ENCODE results near the gene ZNF841. TPM values are rescaled to one million over a fixed set of nuclear protein-coding genes. Genes with fewer than 3 reads are reported as not detected.
"Not testable (repeated sequence)": the region's sequence is repeated elsewhere in the genome, so short reads cannot be mapped to it uniquely, and the experiment has no call there.

ZNF841 gene
- total RNA-seq, 6 donors from 2014 or later: 13.7 to 32.5 (median 17.1) TPM

DNA sequence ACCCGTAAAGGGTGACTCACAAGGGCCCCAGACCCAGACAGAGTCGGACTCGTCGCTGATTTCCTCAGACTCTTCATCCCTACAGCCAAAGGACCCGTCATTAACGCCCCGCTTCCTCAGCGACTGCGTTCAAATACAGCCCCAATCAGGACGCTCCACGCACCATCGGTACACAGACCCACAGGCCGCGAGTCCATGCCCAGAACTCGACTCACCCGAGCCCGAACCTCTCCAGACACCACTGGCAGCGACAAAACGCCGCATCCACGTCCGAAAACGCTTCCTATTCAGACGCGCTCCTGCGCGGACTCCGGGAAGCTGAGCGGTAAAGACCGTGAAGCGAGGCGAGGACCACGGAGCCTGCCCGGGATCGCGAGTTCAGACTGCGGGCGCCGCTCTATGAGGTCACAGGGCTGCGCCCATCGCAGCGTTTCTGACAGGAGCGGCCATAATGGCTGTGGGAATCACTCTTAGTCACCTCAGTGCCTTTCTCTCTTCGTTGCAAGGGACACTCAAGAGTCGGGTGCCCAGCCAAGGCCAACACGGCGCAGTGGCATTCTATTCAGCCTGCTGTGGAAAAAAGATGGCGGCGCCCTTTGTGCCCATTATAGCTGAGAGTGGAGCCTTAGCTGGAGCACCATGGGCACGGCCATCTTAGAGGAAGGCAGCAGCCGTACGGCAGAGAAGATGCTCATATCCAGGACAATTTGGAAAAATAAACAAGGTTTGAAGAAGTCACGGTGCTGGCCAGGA, 67.4 kb downstream of the ZNF841 start, which contains the start of gene ZNF614:
ZNF614 (minus strand) TSS at position 353 of the 753 bp plus-strand sequence. CDS start 2,634 bp downstream, outside the sequence.
- peaks cover 10 to 26% (median 23%) of the 10 kb centered on the region in 4 donors for H3K36me3 ChIP-seq
- peaks cover 35 to 60% (median 51%) of the 10 kb centered on the region in 4 donors for H3K9me3 ChIP-seq
- WGBS, 2 donors: 1 to 3% methylated on average over 30 to 53 of the region's 53 CpGs

DNA sequence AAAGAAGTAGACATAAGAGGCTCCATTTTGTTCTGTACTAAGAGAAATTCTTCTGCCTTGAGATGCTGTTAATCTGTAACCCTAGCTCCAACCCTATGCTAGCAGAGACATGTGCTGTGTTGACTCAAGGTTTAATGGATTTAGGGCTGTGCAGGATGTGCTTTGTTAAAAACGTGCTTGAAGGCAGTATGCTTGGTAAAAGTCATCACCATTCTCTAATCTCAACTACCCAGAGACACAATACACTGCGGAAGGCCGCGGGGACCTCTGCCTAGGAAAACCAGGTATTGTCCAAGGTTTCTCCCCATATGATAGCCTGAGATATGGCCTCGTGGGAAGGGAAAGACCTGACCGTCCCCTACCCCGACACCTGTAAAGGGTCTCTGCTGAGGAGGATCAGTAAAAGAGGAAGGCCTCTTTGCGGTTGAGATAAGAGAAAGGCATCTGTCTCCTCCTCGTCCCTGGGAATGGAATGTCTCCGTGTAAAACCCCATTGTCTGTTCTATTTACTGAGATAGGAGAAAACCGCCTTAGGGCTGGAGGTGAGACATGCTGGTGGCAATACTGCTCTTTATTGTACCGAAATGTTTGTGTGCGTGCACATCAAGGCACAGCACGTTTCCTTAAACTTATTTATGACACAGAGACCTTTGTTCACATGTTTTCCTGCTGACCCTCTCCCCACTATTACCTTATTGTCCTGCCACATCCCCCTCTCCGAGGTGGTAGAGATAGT, 69.1 kb downstream of the ZNF841 start:
- WGBS, 2 donors: 85% methylated on average over 15 of the region's 15 CpGs
- Histone ChIP-seq H3K9me3 (peaks cover 27 to 60% (median 48%) of the 10 kb centered on the region in 4 donors), H3K36me3 (peaks cover 10 to 44% (median 37%) of the 10 kb centered on the region in 4 donors), H3K4me1 (peaks cover 7 to 14% (median 11%) of the 10 kb centered on the region in 4 donors)
- not testable (repeated sequence) for H3K27me3 ChIP-seq; DNase-seq; H3K4me3 ChIP-seq; ATAC-seq (ENCODE audit: low FRiP score in 2 of 2); H3K27ac ChIP-seq

More for the DNA sequence above, 67.4 kb downstream of the ZNF841 start, which contains the start of gene ZNF614:
- H3K27me3 ChIP-seq: no peaks in the 10 kb centered on the region
- H3K27ac ChIP-seq: peak within 1 kb of the TSS; percentile 90 to 93 (median 92)
- peak within 1 kb of the TSS; percentile 48 to 80 (median 62) for H3K4me3 ChIP-seq
- H3K4me1 ChIP-seq: peaks cover 7 to 14% (median 11%) of the 10 kb centered on the region in 4 donors
- ATAC-seq (ENCODE audit: low FRiP score in 2 of 2): peak; percentile 98
- peak in 2 of 4 donors; percentile 72 to 77 for TF ChIP-seq POLR2A (IDR thresholded peaks at IDR 0.05)
- TF ChIP-seq, protein P1, sequence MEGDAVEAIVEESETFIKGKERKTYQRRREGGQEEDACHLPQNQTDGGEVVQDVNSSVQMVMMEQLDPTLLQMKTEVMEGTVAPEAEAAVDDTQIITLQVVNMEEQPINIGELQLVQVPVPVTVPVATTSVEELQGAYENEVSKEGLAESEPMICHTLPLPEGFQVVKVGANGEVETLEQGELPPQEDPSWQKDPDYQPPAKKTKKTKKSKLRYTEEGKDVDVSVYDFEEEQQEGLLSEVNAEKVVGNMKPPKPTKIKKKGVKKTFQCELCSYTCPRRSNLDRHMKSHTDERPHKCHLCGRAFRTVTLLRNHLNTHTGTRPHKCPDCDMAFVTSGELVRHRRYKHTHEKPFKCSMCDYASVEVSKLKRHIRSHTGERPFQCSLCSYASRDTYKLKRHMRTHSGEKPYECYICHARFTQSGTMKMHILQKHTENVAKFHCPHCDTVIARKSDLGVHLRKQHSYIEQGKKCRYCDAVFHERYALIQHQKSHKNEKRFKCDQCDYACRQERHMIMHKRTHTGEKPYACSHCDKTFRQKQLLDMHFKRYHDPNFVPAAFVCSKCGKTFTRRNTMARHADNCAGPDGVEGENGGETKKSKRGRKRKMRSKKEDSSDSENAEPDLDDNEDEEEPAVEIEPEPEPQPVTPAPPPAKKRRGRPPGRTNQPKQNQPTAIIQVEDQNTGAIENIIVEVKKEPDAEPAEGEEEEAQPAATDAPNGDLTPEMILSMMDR (IDR thresholded peaks at IDR 0.05): peak in 1 of 6 experiments; percentile 7
- TF ChIP-seq EP300 (IDR thresholded peaks at IDR 0.05): no peak
- TF ChIP-seq POLR2AphosphoS5 (IDR thresholded peaks at IDR 0.05): peak; percentile 76 to 83
- peak; percentile 88 to 96 for DNase-seq

DNA sequence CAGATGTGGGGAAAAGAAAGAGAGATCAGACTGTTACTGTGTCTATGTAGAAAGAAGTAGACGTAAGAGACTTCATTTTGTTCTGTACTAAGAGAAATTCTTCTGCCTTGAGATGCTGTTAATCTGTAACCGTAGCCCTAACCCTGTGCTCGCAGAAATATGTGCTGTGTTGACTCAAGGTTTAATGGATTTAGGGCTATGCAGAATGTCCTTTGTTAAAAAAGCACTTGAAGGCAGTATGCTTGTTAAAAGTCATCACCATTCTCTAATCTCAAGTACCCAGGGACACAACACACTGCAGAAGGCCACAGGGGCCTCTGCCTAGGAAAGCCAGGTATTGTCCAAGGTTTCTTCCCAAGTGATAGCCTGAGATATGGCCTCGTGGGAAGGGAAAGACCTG, 71.1 kb downstream of the ZNF841 start:
- H3K9me3 ChIP-seq: peaks cover 28 to 64% (median 56%) of the 10 kb centered on the region in 4 donors
- not testable (repeated sequence) for DNase-seq; ATAC-seq (ENCODE audit: low FRiP score in 2 of 2); H3K27me3 ChIP-seq; H3K27ac ChIP-seq; H3K4me3 ChIP-seq
- WGBS, 2 donors: 79 to 82% methylated on average over 4 of the region's 4 CpGs
- peaks cover 7 to 14% (median 11%) of the 10 kb centered on the region in 4 donors for H3K4me1 ChIP-seq
- H3K36me3 ChIP-seq: peaks cover 10 to 62% (median 54%) of the 10 kb centered on the region in 4 donors

DNA sequence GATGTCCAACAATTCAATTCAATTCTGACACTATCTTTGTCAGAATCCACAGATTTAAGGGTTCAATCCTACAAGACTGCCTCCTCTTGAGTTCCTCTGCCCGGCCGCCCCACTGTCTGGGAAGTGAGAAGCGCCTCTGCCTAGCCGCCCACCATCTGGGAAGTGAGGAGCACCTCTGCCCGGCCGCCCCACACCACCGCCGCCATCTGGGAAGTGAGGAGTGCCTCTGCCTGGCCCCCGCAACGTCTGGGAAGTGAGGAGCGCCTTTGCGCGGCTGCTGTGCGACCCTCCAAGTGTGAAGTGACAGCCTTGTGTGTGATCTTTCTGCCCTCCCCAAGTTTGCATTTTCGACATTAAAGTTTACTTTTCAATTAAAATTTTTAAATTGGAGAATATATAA, 73.4 kb downstream of the ZNF841 start:
- Histone ChIP-seq H3K36me3 (peaks cover 22 to 85% (median 69%) of the 10 kb centered on the region in 4 donors), H3K27ac (no peak overlapping the region), H3K4me3 (no peak overlapping the region), H3K4me1 (peaks cover 3 to 7% (median 6%) of the 10 kb centered on the region in 4 donors), H3K9me3 (peaks cover 42 to 86% (median 79%) of the 10 kb centered on the region in 4 donors), H3K27me3 (no peaks in the 10 kb centered on the region)
- peak in 1 of 2 donors; percentile 73 for DNase-seq
- TF ChIP-seq POLR2AphosphoS5 (IDR thresholded peaks at IDR 0.05): no peak
- TF ChIP-seq, protein P1 (IDR thresholded peaks at IDR 0.05): no peak
- TF ChIP-seq EP300 (IDR thresholded peaks at IDR 0.05): no peak
- no peak for TF ChIP-seq POLR2A (IDR thresholded peaks at IDR 0.05)
- ATAC-seq (ENCODE audit: low FRiP score in 2 of 2): no peak
- WGBS, 2 donors: 96 to 97% methylated on average over 15 of the region's 15 CpGs

DNA sequence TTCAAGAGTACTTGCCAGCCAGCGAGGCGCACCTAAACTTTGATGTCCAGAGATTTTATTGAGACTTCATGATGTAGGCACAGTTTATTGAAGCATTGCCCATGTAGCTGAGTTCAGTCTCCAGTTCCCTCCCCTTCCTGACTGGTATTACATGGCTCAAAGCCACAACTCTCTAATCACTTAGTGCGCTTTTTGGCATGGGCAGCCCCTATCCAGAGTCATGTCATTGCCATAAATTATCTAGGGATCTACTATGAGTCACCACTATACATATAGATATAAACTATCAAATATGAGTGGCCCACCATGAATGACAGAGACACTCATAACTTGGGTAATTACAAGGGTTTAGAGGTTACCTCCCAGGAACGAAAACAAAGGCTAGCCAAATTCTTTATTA, 75.1 kb downstream of the ZNF841 start:
- Histone ChIP-seq H3K27me3 (no peaks in the 10 kb centered on the region), H3K4me3 (no peak overlapping the region), H3K36me3 (peaks cover 34 to 99% (median 84%) of the 10 kb centered on the region in 4 donors), H3K9me3 (peaks cover 53 to 98% (median 90%) of the 10 kb centered on the region in 4 donors), H3K27ac (no peak overlapping the region), H3K4me1 (no peaks in the 10 kb centered on the region)
- no peak for ATAC-seq (ENCODE audit: low FRiP score in 2 of 2)
- no peak for DNase-seq
- TF ChIP-seq POLR2AphosphoS5 (IDR thresholded peaks at IDR 0.05) (no peak), EP300 (IDR thresholded peaks at IDR 0.05) (no peak), POLR2A (IDR thresholded peaks at IDR 0.05) (no peak)
- TF ChIP-seq, protein P1 (IDR thresholded peaks at IDR 0.05): no peak
- 91 to 98% methylated on average over 4 of the region's 4 CpGs for WGBS, 2 donors

Small RNAs within 50 kb of the gene (small RNA-seq; reads per million reads assigned to genes)
- gene RPL37P23: 0 to 0.43 (median 0) reads per million in 4 donors

Other genes with a start within 250 kb of the ZNF841 start
- gene ZNF577, start 207.8 kb downstream of the ZNF841 start, total RNA-seq: 10 to 100 TPM in 3 of 6 donors, 1 to 10 TPM in 3; 7.4 to 82.8 (median 12.1) TPM
- 10 to 100 TPM in 5 of 6 donors, 1 to 10 TPM in 1; 6.3 to 37.7 (median 11.5) TPM for gene ZNF649, start 190.7 kb downstream of the ZNF841 start, total RNA-seq
- 1 to 10 TPM; 3.1 to 8.2 (median 6.1) TPM for gene ZNF613, start 168.3 kb downstream of the ZNF841 start, total RNA-seq
- 10 to 100 TPM in 5 of 6 donors, 1 to 10 TPM in 1; 3.1 to 29.3 (median 11.4) TPM for gene ZNF350, start 108.9 kb downstream of the ZNF841 start, total RNA-seq
- 10 to 100 TPM in 2 of 6 donors, 1 to 10 TPM in 4; 5.8 to 14.3 (median 8.6) TPM for gene ZNF615, start 87.6 kb downstream of the ZNF841 start, total RNA-seq
- 1 to 10 TPM in 5 of 6 donors, under 1 TPM in 1; 0.78 to 7.1 (median 5.9) TPM for gene ZNF614, start 67.4 kb downstream of the ZNF841 start, total RNA-seq
- gene ZNF432, start 46.9 kb downstream of the ZNF841 start, total RNA-seq: 10 to 100 TPM in 5 of 6 donors, 1 to 10 TPM in 1; 8.4 to 16.3 (median 12.8) TPM
- 10 to 100 TPM in 3 of 6 donors, 1 to 10 TPM in 3; 2.2 to 19.9 (median 10.2) TPM for gene ZNF616, start 44.2 kb upstream of the ZNF841 start, total RNA-seq
- gene ZNF836, start 75.9 kb upstream of the ZNF841 start, total RNA-seq: 10 to 100 TPM in 5 of 6 donors, 1 to 10 TPM in 1; 8.4 to 24.3 (median 14.7) TPM
- gene PPP2R1A, start 94.3 kb upstream of the ZNF841 start, total RNA-seq: 100 to 1,000 TPM in 5 of 6 donors, 10 to 100 TPM in 1; 90.1 to 214 (median 177) TPM
- 10 to 100 TPM in 4 of 6 donors, 1 to 10 TPM in 2; 4.0 to 20.0 (median 14.7) TPM for gene ZNF766, start 173.8 kb upstream of the ZNF841 start, total RNA-seq
- 10 to 100 TPM in 2 of 6 donors, 1 to 10 TPM in 4; 2.7 to 13.6 (median 8.4) TPM for gene ZNF480, start 201.4 kb upstream of the ZNF841 start, total RNA-seq
- 1 to 10 TPM; 1.7 to 5.3 (median 2.7) TPM for gene ZNF610, start 240.5 kb upstream of the ZNF841 start, total RNA-seq